ENCODE measurements around the gene GPATCH4. TPM values are rescaled to one million over a fixed set of nuclear protein-coding genes. Genes with fewer than 3 reads are reported as not detected.

GPATCH4 gene
- total and polyA plus RNA-seq, 8 donors, result 9.0 to 24.1 (median 13.2) TPM

DNA sequence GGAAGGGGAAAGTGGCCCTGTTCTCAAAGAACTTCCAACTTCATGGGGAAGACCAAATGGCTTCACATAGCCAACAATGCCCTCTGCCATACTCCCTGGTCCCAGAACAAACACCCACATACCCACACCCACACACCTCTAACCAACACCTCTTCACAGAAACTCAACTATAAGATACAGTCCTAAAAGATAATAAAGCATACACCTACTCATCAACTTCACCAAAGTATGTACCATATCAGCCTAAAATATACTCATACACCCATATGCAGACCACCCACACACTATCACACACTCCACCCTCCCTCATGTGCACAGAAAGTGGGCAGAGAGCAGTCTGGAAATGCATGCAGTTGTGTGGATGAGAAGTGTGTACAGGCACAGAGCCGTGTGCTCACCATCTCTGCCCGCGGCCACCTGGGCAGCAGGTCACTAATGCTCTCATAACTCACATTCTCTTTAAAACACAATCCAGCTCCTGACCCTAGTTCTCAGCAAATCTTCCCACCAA is 56.6 kb downstream of the GPATCH4 start:
- Histone ChIP-seq H3K9me3 (no peaks in the 10 kb centered on the region), H3K4me1 (no peaks in the 10 kb centered on the region), H3K4me3 (no peak overlapping the region), H3K27me3 (no peaks in the 10 kb centered on the region), H3K36me3 (peaks cover 0 to 11% (median 0%) of the 10 kb centered on the region in 4 donors), H3K27ac (no peak overlapping the region)
- DNase-seq, result no peak
- intact Hi-C loops (cut with DNase I; ENCODE audit: low total_unique reads), result no loop called here
- no peak for TF ChIP-seq POLR2AphosphoS5 (IDR thresholded peaks at IDR 0.05)
- TF ChIP-seq POLR2A (IDR thresholded peaks at IDR 0.05), result no peak
- TF ChIP-seq EP300 (IDR thresholded peaks at IDR 0.05), result no peak
- TF ChIP-seq, protein P1, sequence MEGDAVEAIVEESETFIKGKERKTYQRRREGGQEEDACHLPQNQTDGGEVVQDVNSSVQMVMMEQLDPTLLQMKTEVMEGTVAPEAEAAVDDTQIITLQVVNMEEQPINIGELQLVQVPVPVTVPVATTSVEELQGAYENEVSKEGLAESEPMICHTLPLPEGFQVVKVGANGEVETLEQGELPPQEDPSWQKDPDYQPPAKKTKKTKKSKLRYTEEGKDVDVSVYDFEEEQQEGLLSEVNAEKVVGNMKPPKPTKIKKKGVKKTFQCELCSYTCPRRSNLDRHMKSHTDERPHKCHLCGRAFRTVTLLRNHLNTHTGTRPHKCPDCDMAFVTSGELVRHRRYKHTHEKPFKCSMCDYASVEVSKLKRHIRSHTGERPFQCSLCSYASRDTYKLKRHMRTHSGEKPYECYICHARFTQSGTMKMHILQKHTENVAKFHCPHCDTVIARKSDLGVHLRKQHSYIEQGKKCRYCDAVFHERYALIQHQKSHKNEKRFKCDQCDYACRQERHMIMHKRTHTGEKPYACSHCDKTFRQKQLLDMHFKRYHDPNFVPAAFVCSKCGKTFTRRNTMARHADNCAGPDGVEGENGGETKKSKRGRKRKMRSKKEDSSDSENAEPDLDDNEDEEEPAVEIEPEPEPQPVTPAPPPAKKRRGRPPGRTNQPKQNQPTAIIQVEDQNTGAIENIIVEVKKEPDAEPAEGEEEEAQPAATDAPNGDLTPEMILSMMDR (IDR thresholded peaks at IDR 0.05), result no peak
- WGBS, 5 donors, result 95 to 98% (median 97%) methylated on average over 3 of the region's 3 CpGs

Other genes starting within 250 kb of the GPATCH4 start
- not detected for gene RHBG, start 232.3 kb downstream of the GPATCH4 start, total RNA-seq
- under 1 TPM in 1 of 3 donors, not detected in 2; 0.70 TPM for gene RHBG, start 232.3 kb downstream of the GPATCH4 start, polyA plus RNA-seq
- 100 to 1,000 TPM in 1 of 5 donors, 10 to 100 TPM in 4; 14.3 to 136 (median 62.5) TPM for gene MEF2D, start 100.7 kb downstream of the GPATCH4 start, total RNA-seq
- 10 to 100 TPM in 2 of 3 donors, 1 to 10 TPM in 1; 7.7 to 15.6 (median 14.5) TPM for gene MEF2D, start 100.7 kb downstream of the GPATCH4 start, polyA plus RNA-seq
- gene IQGAP3, start 28.9 kb downstream of the GPATCH4 start, total RNA-seq, result 10 to 100 TPM in 4 of 5 donors, 1 to 10 TPM in 1; 5.2 to 22.2 (median 14.0) TPM
- gene IQGAP3, start 28.9 kb downstream of the GPATCH4 start, polyA plus RNA-seq, result 1 to 10 TPM; 1.2 to 4.7 (median 1.3) TPM
- gene TTC24, start 21.8 kb downstream of the GPATCH4 start, total RNA-seq, result under 1 TPM in 1 of 5 donors, not detected in 4; 0.55 TPM
- gene TTC24, start 21.8 kb downstream of the GPATCH4 start, polyA plus RNA-seq, result not detected
- gene NAXE, start 9.7 kb downstream of the GPATCH4 start, total RNA-seq, result 10 to 100 TPM; 46.1 to 81.1 (median 52.7) TPM
- 10 to 100 TPM; 68.1 to 84.9 (median 71.7) TPM for gene NAXE, start 9.7 kb downstream of the GPATCH4 start, polyA plus RNA-seq
- not detected for gene HAPLN2, start 17.9 kb upstream of the GPATCH4 start, total RNA-seq
- gene HAPLN2, start 17.9 kb upstream of the GPATCH4 start, polyA plus RNA-seq, result under 1 TPM in 2 of 3 donors, not detected in 1; 0.33 to 0.37 TPM
- 10 to 100 TPM in 1 of 5 donors, 1 to 10 TPM in 1, not detected in 3; 5.7 to 39.7 TPM for gene BCAN, start 40.6 kb upstream of the GPATCH4 start, total RNA-seq
- gene BCAN, start 40.6 kb upstream of the GPATCH4 start, polyA plus RNA-seq, result under 1 TPM in 1 of 3 donors, not detected in 2; 0.05 TPM
- 10 to 100 TPM in 2 of 5 donors, 1 to 10 TPM in 3; 3.2 to 22.3 (median 8.9) TPM for gene NES, start 75.9 kb upstream of the GPATCH4 start, total RNA-seq
- gene NES, start 75.9 kb upstream of the GPATCH4 start, polyA plus RNA-seq, result 1 to 10 TPM; 1.7 to 9.0 (median 3.2) TPM
- gene CRABP2, start 104.1 kb upstream of the GPATCH4 start, total RNA-seq, result 1 to 10 TPM in 1 of 5 donors, under 1 TPM in 1, not detected in 3; 0.72 to 2.0 TPM
- gene CRABP2, start 104.1 kb upstream of the GPATCH4 start, polyA plus RNA-seq, result 100 to 1,000 TPM in 1 of 3 donors, 1 to 10 TPM in 2; 6.9 to 207 (median 7.5) TPM
- 10 to 100 TPM; 15.2 to 90.2 (median 72.4) TPM for gene METTL25B, start 127.0 kb upstream of the GPATCH4 start, total RNA-seq
- gene METTL25B, start 127.0 kb upstream of the GPATCH4 start, polyA plus RNA-seq, result 10 to 100 TPM; 31.0 to 50.2 (median 43.5) TPM
- 10 to 100 TPM in 3 of 5 donors, 1 to 10 TPM in 2; 4.5 to 65.5 (median 24.3) TPM for gene ISG20L2, start 127.3 kb upstream of the GPATCH4 start, total RNA-seq
- 10 to 100 TPM in 2 of 3 donors, 1 to 10 TPM in 1; 7.5 to 12.3 (median 11.0) TPM for gene ISG20L2, start 127.3 kb upstream of the GPATCH4 start, polyA plus RNA-seq
- 10 to 100 TPM; 15.6 to 56.8 (median 33.3) TPM for gene MRPL24, start 139.6 kb upstream of the GPATCH4 start, total RNA-seq
- 100 to 1,000 TPM in 2 of 3 donors, 10 to 100 TPM in 1; 91.6 to 113 (median 111) TPM for gene MRPL24, start 139.6 kb upstream of the GPATCH4 start, polyA plus RNA-seq
- gene HDGF, start 150.2 kb upstream of the GPATCH4 start, total RNA-seq, result 100 to 1,000 TPM in 4 of 5 donors, 10 to 100 TPM in 1; 81.7 to 214 (median 163) TPM
- 100 to 1,000 TPM; 114 to 165 (median 144) TPM for gene HDGF, start 150.2 kb upstream of the GPATCH4 start, polyA plus RNA-seq
- 10 to 100 TPM; 24.0 to 93.0 (median 76.4) TPM for gene PRCC, start 166.1 kb upstream of the GPATCH4 start, total RNA-seq
- 10 to 100 TPM; 39.1 to 41.9 (median 40.1) TPM for gene PRCC, start 166.1 kb upstream of the GPATCH4 start, polyA plus RNA-seq
- gene SH2D2A, start 215.4 kb upstream of the GPATCH4 start, total RNA-seq, result 10 to 100 TPM in 2 of 5 donors, under 1 TPM in 1, not detected in 2; 0.73 to 19.9 (median 11.6) TPM
- gene SH2D2A, start 215.4 kb upstream of the GPATCH4 start, polyA plus RNA-seq, result 1 to 10 TPM in 2 of 3 donors, under 1 TPM in 1; 0.61 to 1.6 (median 1.4) TPM

All from stomach (tissue), 9 donors.